A549 (cell line): Measurements from ENCODE around the gene HLA-E.
"Not testable (repeated sequence)": the region's sequence is repeated elsewhere in the genome, so short reads cannot be mapped to it uniquely, and the experiment has no call there.

ENCODE experiments used
- CEBPB ChIP-seq, 2 experiments: fragments of >200 bp in 1 of 2; sonication (Bioruptor Twin) in 1 of 2; formaldehyde crosslinking in 1 of 2; IDR thresholded peaks; 2 replicates each; pipeline ENCODE4 v1.6.1; 2012 to 2016
- CHD2 ChIP-seq: fragments of 150-350 bp; IDR thresholded peaks from 2 replicates; pipeline ENCODE4 v1.6.1; 2014; ENCODE audit warnings: low read length; ENCODE audit not compliant: partially characterized antibody
- CTCF ChIP-seq: fragments of >200 bp; sonication (Bioruptor Twin); formaldehyde crosslinking; IDR thresholded peaks from 3 replicates; pipeline ENCODE4 v1.5.1; 2016
- POLR2A ChIP-seq: IDR thresholded peaks from 2 replicates; pipeline ENCODE4 v1.6.1; 2012; ENCODE audit warnings: mild to moderate bottlenecking, low read length
- POLR2AphosphoS2 ChIP-seq: conservative IDR thresholded peaks from 2 replicates; pipeline ENCODE4 v1.6.1; 2012; ENCODE audit warnings: low read length, improper control_type of control experiment, inconsistent platforms
- RCOR1 ChIP-seq: fragments of 150-350 bp; IDR thresholded peaks from 2 replicates; pipeline ENCODE4 v1.6.1; 2014; ENCODE audit warnings: antibody characterized with exemption, low read length, low read depth
- REST ChIP-seq: fragments of 200-600 bp; sonication (generic); IDR thresholded peaks from 2 replicates; pipeline ENCODE4 v1.6.1; 2016; ENCODE audit warnings: antibody characterized with exemption, mild to moderate bottlenecking, moderate library complexity

- not testable (repeated sequence) for TF ChIP-seq POLR2A; CTCF; CHD2; CEBPB (IDR thresholded peaks at IDR 0.05); POLR2AphosphoS2; RCOR1; REST
Observed at GRCh38 chr6:30475116-30475515, 14.2 kb upstream of the HLA-E start.
